A549 (cell line): ENCODE measurements around the gene GLP2R. TPM values are rescaled to one million over a fixed set of nuclear protein-coding genes. Genes with fewer than 3 reads are reported as not detected.

Experiments used
- ATAC-seq, 2 experiments: fragments of 200-7000 bp in 1 of 2; fragments of >200 bp in 1 of 2; cut with Nextera tagmentation in 1 of 2; cut with Tn5 transposase in 1 of 2; 3 replicates each; pipeline versions ENCODE4 v1.8.0 to v1.9.1; 2018 to 2020; ENCODE audit warnings: mild to moderate bottlenecking in 1 of 2, moderate library complexity in 1 of 2
- CTCF ChIA-PET: fragments of 300-600 bp; sonication (Branson Sonifier 250); formaldehyde crosslinking; extraction: SDS; loops from one replicate; lab custom pipeline; 2021; ENCODE audit warnings: antibody characterized with exemption, inconsistent platforms; lab: Yijun Ruan, JAX
- POLR2A ChIA-PET: fragments of 350-600 bp; formaldehyde crosslinking; extraction: SDS; loops from one replicate; lab custom pipeline; 2021; ENCODE audit warnings: antibody characterized with exemption, inconsistent platforms; lab: Yijun Ruan, JAX
- DNase-seq, 2 experiments: peaks; one replicate each; pipeline versions ENCODE4 v3.0.0 to v3.0.0-alpha.2; 2011 to 2016; ENCODE audit warnings: low read depth in 1 of 2, low spot score in 1 of 2
- FAIRE-seq: peaks from 2 replicates; lab custom pipeline; 2011; peaks lifted over from hg19 to GRCh38; lab: Jason Lieb, UNC
- H3K27ac ChIP-seq, 2 experiments: fragments of >200 bp; sonication (Bioruptor Twin); formaldehyde crosslinking; 3 replicates each; pipeline ENCODE4 v1.5.1; 2016 to 2017
- H3K4me1 ChIP-seq: fragments of >200 bp; sonication (Bioruptor Twin); formaldehyde crosslinking; 3 replicates; pipeline ENCODE4 v1.6.1; 2016
- H3K4me2 ChIP-seq: fragments of >200 bp; sonication (Bioruptor Twin); formaldehyde crosslinking; 3 replicates; pipeline ENCODE4 v1.6.1; 2016
- H3K4me3 ChIP-seq: fragments of >200 bp; sonication (Bioruptor Twin); formaldehyde crosslinking; 3 replicates; pipeline ENCODE4 v1.5.1; 2016
- H3K9me3 ChIP-seq: fragments of >200 bp; sonication (Bioruptor Twin); formaldehyde crosslinking; 3 replicates; pipeline ENCODE4 v1.6.1; 2016
- CBX8 ChIP-seq: fragments of 200-600 bp; sonication (generic); IDR thresholded peaks from 2 replicates; pipeline ENCODE4 v1.6.1; 2016
- CEBPB ChIP-seq, 2 experiments: fragments of >200 bp in 1 of 2; sonication (Bioruptor Twin) in 1 of 2; formaldehyde crosslinking in 1 of 2; IDR thresholded peaks; 2 replicates each; pipeline ENCODE4 v1.6.1; 2012 to 2016
- CHD2 ChIP-seq: fragments of 150-350 bp; IDR thresholded peaks from 2 replicates; pipeline ENCODE4 v1.6.1; 2014; ENCODE audit warnings: low read length; ENCODE audit not compliant: partially characterized antibody
- CHD4 ChIP-seq: fragments of 200-600 bp; sonication (generic); IDR thresholded peaks from 2 replicates; pipeline ENCODE4 v1.6.1; 2016; ENCODE audit warnings: antibody characterized with exemption, mild to moderate bottlenecking, borderline replicate concordance
- ELK1 ChIP-seq: fragments of 150-350 bp; IDR thresholded peaks from 2 replicates; pipeline ENCODE4 v1.6.1; 2014; ENCODE audit warnings: low read depth, mild to moderate bottlenecking, low read length
- ESRRA ChIP-seq: fragments of 150-350 bp; IDR thresholded peaks from 2 replicates; pipeline ENCODE4 v1.6.1; 2014; ENCODE audit warnings: mild to moderate bottlenecking, low read length, borderline replicate concordance
- FOXS1 ChIP-seq: fragments of 250-450 bp; sonication (Bioruptor Pico); IDR thresholded peaks from 2 replicates; pipeline ENCODE4 v1.5.0; 2020; ENCODE audit warnings: mild to moderate bottlenecking, moderate library complexity
- HDAC2 ChIP-seq: fragments of 200-600 bp; sonication (generic); IDR thresholded peaks from 2 replicates; pipeline ENCODE4 v1.6.1; 2016
- HES2 ChIP-seq: fragments of >200 bp; sonication (Bioruptor Twin); formaldehyde crosslinking; IDR thresholded peaks from 2 replicates; pipeline ENCODE4 v1.6.1; 2016
- HOXB13 ChIP-seq: fragments of 250-450 bp; sonication (Bioruptor Pico); IDR thresholded peaks from 2 replicates; pipeline ENCODE4 v1.5.0; 2020; ENCODE audit warnings: low read depth, mild to moderate bottlenecking, moderate library complexity
- HOXB5 ChIP-seq: fragments of 250-450 bp; sonication (Bioruptor Pico); IDR thresholded peaks from 2 replicates; pipeline ENCODE4 v1.5.0; 2020; ENCODE audit warnings: mild to moderate bottlenecking, moderate library complexity
- KDM5A ChIP-seq: fragments of 200-600 bp; sonication (generic); IDR thresholded peaks from 2 replicates; pipeline ENCODE4 v1.6.1; 2016; ENCODE audit warnings: antibody characterized with exemption, mild to moderate bottlenecking
- MAFK ChIP-seq: fragments of 450-650 bp; IDR thresholded peaks from 2 replicates; pipeline ENCODE4 v1.6.1; 2014; ENCODE audit not compliant: partially characterized antibody
- MAX ChIP-seq: IDR thresholded peaks from 2 replicates; pipeline ENCODE4 v1.6.1; 2012
- MAZ ChIP-seq: fragments of 150-350 bp; IDR thresholded peaks from 2 replicates; pipeline ENCODE4 v1.6.1; 2014; ENCODE audit warnings: antibody characterized with exemption, low read depth, low read length, borderline replicate concordance
- NR3C1 ChIP-seq: fragments of >200 bp; sonication (Bioruptor Twin); formaldehyde crosslinking; IDR thresholded peaks from 3 replicates; pipeline ENCODE4 v1.6.1; 2017
- PBX3 ChIP-seq: IDR thresholded peaks from 2 replicates; pipeline ENCODE4 v1.6.1; 2012
- PHF8 ChIP-seq: fragments of 200-600 bp; sonication (generic); IDR thresholded peaks from 2 replicates; pipeline ENCODE4 v1.6.1; 2016; ENCODE audit warnings: low read depth, mild to moderate bottlenecking, antibody characterized with exemption, moderate library complexity, borderline replicate concordance
- POLR2AphosphoS2 ChIP-seq: conservative IDR thresholded peaks from 2 replicates; pipeline ENCODE4 v1.6.1; 2012; ENCODE audit warnings: low read length, improper control_type of control experiment, inconsistent platforms
- RAD21 ChIP-seq, 2 experiments: fragments of >200 bp in 1 of 2; sonication (Bioruptor Twin) in 1 of 2; formaldehyde crosslinking in 1 of 2; IDR thresholded peaks in 1 of 2; conservative IDR thresholded peaks in 1 of 2; 2 replicates in 1 of 2; 3 replicates in 1 of 2; pipeline ENCODE4 v1.6.1; 2012 to 2018; ENCODE audit warnings: inconsistent platforms in 1 of 2
- SREBF2 ChIP-seq: fragments of 450-650 bp; IDR thresholded peaks from 2 replicates; pipeline ENCODE4 v1.6.1; 2014; ENCODE audit warnings: mild to moderate bottlenecking, moderate library complexity
- TFCP2L1 ChIP-seq: fragments of 250-450 bp; sonication (Bioruptor Pico); IDR thresholded peaks from 2 replicates; pipeline ENCODE4 v1.5.0; 2021; ENCODE audit warnings: mild to moderate bottlenecking
- TP53 ChIP-seq: fragments of 250-450 bp; sonication (Bioruptor Pico); IDR thresholded peaks from 2 replicates; pipeline ENCODE4 v1.5.0; 2021; ENCODE audit warnings: mild to moderate bottlenecking, moderate library complexity
- ZFP36 ChIP-seq: fragments of 450-650 bp; IDR thresholded peaks from 2 replicates; pipeline ENCODE4 v1.6.1; 2014; ENCODE audit warnings: borderline replicate concordance; ENCODE audit not compliant: partially characterized antibody
- ZNF302 ChIP-seq: fragments of 250-450 bp; sonication (Bioruptor Pico); IDR thresholded peaks from 2 replicates; pipeline ENCODE4 v1.9.0; 2021; ENCODE audit warnings: inconsistent platforms, mild to moderate bottlenecking, moderate library complexity
- ZSCAN20 ChIP-seq: fragments of 250-450 bp; sonication (Bioruptor Pico); IDR thresholded peaks from 2 replicates; pipeline ENCODE4 v1.8.0; 2022; ENCODE audit warnings: mild to moderate bottlenecking, moderate library complexity
- WGBS: methylation state at CpG from one replicate; pipeline ENCODE4 v1.1.6; 2017; ENCODE audit errors: missing lambda C conversion rate; 5-methylcytosine and 5-hydroxymethylcytosine counted together
- polyA plus RNA-seq, 4 experiments: library from polyadenylated mRNA; depleted of rRNA in 3 of 4; stranded (reverse); fragments of >200 nt; fragmentation: RNase III in 1 of 4; extraction: RNeasy Plus Mini Kit Qiagen cat#74134 plus additional on column Dnase treatment in 1 of 4; gene quantifications; 2 replicates in 3 of 4; 3 replicates in 1 of 4; pipeline ENCODE4 v1.2.3, GENCODE V29; 2011 to 2017

GLP2R gene
- polyA plus RNA-seq, 2 of the 4 experiments (the other 2 are of a cell fraction): 27.9 to 48.7 TPM

- peak overlapping the region in 1 of 2 experiments; percentile 59; a peak in 4 of 6 replicates for H3K27ac ChIP-seq
- H3K4me2 ChIP-seq: no peak overlapping the region
- ChIA-PET CTCF (interaction anchor here (0.6 to 1.6 kb wide), 4 partner anchors 29 to 166 kb away, joined by 3 to 6 read pairs (median 4); no protein-coding TSS in a partner anchor), POLR2A (no interaction called here)
- WGBS: 89% methylated on average over 3 of the region's 3 CpGs
- no peak for ATAC-seq
- no peak for FAIRE-seq
- TF ChIP-seq HOXB13 (CRISPR knock-in tag) (no peak), ZNF302 (CRISPR knock-in tag) (no peak), ZFP36 (no peak), POLR2AphosphoS2 (no peak), TFCP2L1 (no peak), ESRRA (no peak), PHF8 (no peak), RAD21 (conservative IDR thresholded peaks at IDR 0.05 in 1 of 2, IDR thresholded peaks at IDR 0.05 in 1 of 2) (no peak), TP53 (CRISPR knock-in tag) (no peak), CHD2 (no peak), SREBF2 (no peak), HOXB5 (CRISPR knock-in tag) (no peak), HES2 (no peak)
- TF ChIP-seq, all 56 proteins: peak for 0
- no peak overlapping the region for H3K4me3 ChIP-seq
- peaks cover 21% of the 10 kb centered on the region; the same call in 2 of the 3 replicates for H3K4me1 ChIP-seq
- no peaks in the 10 kb centered on the region for H3K9me3 ChIP-seq
- no peak for DNase-seq
Measured at GRCh38 chr17:9894231-9894630, 68.5 kb downstream of the GLP2R start.

GRCh38 chr17:9895923-9896322 is 70.2 kb downstream of the GLP2R start:
- Histone ChIP-seq H3K27ac (peak overlapping the region in 1 of 2 experiments; percentile 59; a peak in 1 of 6 replicates), H3K4me2 (no peak overlapping the region), H3K4me3 (no peak overlapping the region)
- DNase-seq: no peak
- no peak for ATAC-seq
- TF ChIP-seq CEBPB (IDR thresholded peaks at IDR 0.05) (peak; percentile 67 to 81; a peak in 3 of 4 replicates), HOXB13 (CRISPR knock-in tag) (no peak)
- TF ChIP-seq, all 56 proteins: peak for 1
- Histone ChIP-seq H3K4me1 (peaks cover 27% of the 10 kb centered on the region), H3K9me3 (no peaks in the 10 kb centered on the region)
- no peak for FAIRE-seq
- CTCF ChIA-PET: interaction anchor here (0.6 to 2.1 kb wide), 5 partner anchors 11 to 310 kb away, joined by 3 to 5 read pairs (median 3); no protein-coding TSS in a partner anchor
- POLR2A ChIA-PET: no interaction called here

GRCh38 chr17:9897372-9897968 is 71.7 kb downstream of the GLP2R start:
- H3K4me3 ChIP-seq: no peak overlapping the region
- DNase-seq (no peak), ATAC-seq (no peak), FAIRE-seq (no peak)
- H3K9me3 ChIP-seq: no peaks in the 10 kb centered on the region
- ChIA-PET CTCF (interaction anchor here (0.9 to 5.1 kb wide), 8 partner anchors 8 to 171 kb away, joined by 3 to 26 read pairs (median 3); no protein-coding TSS in a partner anchor), POLR2A (no interaction called here)
- peaks cover 30% of the 10 kb centered on the region for H3K4me1 ChIP-seq
- 76% methylated on average over 13 of the region's 13 CpGs for WGBS
- H3K4me2 ChIP-seq: no peak overlapping the region
- peak overlapping the region in 1 of 2 experiments; percentile 14; a peak in 1 of 6 replicates for H3K27ac ChIP-seq
- TF ChIP-seq HDAC2: no peak
- no peak for TF ChIP-seq ESRRA
- peak; percentile 36 for TF ChIP-seq MAFK

- ChIA-PET CTCF (interaction anchor here (1.3 to 5.1 kb wide), 5 partner anchors 10 to 61 kb away, joined by 3 to 26 read pairs (median 5); no protein-coding TSS in a partner anchor), POLR2A (no interaction called here)
- no peak for ATAC-seq
- H3K27ac ChIP-seq: peak overlapping the region in 1 of 2 experiments; percentile 75; a peak in 2 of 6 replicates
- H3K4me2 ChIP-seq: no peak overlapping the region
- no peak for FAIRE-seq
- DNase-seq: no peak
- 88% methylated on average over 8 of the region's 8 CpGs for WGBS
- TF ChIP-seq MAZ (no peak), NR3C1 (no peak), TP53 (CRISPR knock-in tag) (no peak), ZSCAN20 (no peak), MAX (no peak), POLR2AphosphoS2 (no peak), HOXB5 (CRISPR knock-in tag) (no peak), PHF8 (no peak), CBX8 (no peak), KDM5A (no peak), PBX3 (no peak), CHD4 (no peak), ELK1 (no peak), FOXS1 (CRISPR knock-in tag) (no peak)
- H3K4me3 ChIP-seq: no peak overlapping the region
- H3K9me3 ChIP-seq: no peaks in the 10 kb centered on the region
- peaks cover 23% of the 10 kb centered on the region for H3K4me1 ChIP-seq
Measured at GRCh38 chr17:9898812-9899211, 73.1 kb downstream of the GLP2R start.
